Measurements from ENCODE around the gene BRIP1. TPM values are rescaled to one million over a fixed set of nuclear protein-coding genes. Genes with fewer than 3 reads are reported as not detected.
A peak's percentile ranks its signal among the peaks of the same experiment; 100 is the strongest.
"Not testable (repeated sequence)": the region's sequence is repeated elsewhere in the genome, so short reads cannot be mapped to it uniquely, and the experiment has no call there.

Gene BRIP1
- total RNA-seq, 1 donor from 2014 or later = 17.2 TPM

DNA sequence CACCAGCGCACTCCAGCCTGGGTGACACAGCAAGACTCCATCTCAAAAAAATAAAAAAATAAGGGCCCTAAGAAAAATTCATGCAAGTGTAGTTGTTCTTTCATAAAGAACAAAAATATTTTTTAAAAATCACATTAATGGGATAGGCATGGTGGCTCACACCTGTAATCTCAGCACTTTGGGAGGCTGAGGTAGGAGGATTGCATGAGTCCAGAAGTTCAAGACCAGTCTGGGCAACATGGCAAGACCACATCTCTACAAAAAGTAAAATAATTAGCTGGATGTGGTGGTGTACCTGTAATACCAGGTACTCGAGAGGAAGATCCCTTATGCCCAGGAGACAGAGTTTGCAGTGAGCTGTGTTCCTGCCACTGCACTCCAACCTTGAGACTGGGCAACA lies 15.2 kb upstream of the BRIP1 start:
- no peak for DNase-seq
- H3K4me1 Mint-ChIP-seq = no peaks in the 10 kb centered on the region
- H3K36me3 Mint-ChIP-seq (ENCODE audit: low read depth) = peaks cover 15% of the 10 kb centered on the region
- no peaks in the 10 kb centered on the region for H3K27me3 Mint-ChIP-seq
- no peak overlapping the region for H3K27ac Mint-ChIP-seq
- H3K9me3 Mint-ChIP-seq = no peaks in the 10 kb centered on the region
- intact Hi-C loops (cut with micrococcal nuclease) = no loop called here
- no peak overlapping the region for H3K4me3 Mint-ChIP-seq

DNA sequence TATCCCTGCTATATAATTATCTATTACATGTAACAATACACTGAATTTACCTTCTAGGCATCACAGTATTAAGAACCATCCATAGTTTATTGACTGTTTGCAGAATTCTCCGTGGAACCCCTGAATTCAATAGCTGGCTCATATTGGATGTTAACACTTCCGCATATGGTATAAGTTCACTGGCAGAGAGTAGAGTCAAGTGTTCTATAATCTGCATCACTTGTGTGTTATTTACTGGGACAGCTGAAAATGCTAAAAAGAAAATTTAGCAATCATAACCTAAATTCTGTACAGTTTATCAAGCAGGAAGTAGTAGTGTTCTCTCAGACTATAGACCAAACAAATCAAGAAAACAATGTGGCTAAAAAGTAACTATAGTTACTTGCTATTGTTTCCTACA lies 14.5 kb upstream of the BRIP1 start:
- Mint-ChIP-seq H3K9me3 (no peaks in the 10 kb centered on the region), H3K27ac (no peak overlapping the region), H3K36me3 (ENCODE audit: low read depth) (peaks cover 14% of the 10 kb centered on the region), H3K27me3 (no peaks in the 10 kb centered on the region), H3K4me1 (no peaks in the 10 kb centered on the region), H3K4me3 (no peak overlapping the region)
- DNase-seq = no peak
- intact Hi-C loops (cut with micrococcal nuclease) = no loop called here

DNA sequence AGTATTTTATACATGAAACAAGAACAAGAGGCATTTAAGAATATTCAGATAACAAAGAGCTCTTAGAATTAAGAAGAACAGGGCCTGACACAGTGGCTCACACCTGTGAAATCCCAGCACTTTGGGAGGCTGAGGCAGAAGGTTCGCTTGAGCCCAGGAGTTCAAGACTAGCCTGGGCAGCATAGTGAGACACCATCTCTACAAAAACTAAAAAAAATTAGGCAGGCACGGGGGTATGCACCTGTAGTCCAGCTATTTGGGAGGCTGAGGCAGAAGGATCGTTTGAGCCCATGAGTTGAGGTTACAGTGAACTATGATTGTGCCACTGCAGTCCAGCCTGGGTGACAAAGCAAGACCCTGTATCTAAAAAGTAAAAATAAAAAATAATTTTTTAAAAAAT lies 12.5 kb upstream of the BRIP1 start:
- intact Hi-C loops (cut with micrococcal nuclease) = no loop called here
- Mint-ChIP-seq H3K36me3 (ENCODE audit: low read depth) (peaks cover 15% of the 10 kb centered on the region), H3K4me3 (no peak overlapping the region), H3K9me3 (no peaks in the 10 kb centered on the region), H3K27me3 (no peaks in the 10 kb centered on the region), H3K4me1 (no peaks in the 10 kb centered on the region), H3K27ac (no peak overlapping the region)
- no peak for DNase-seq

DNA sequence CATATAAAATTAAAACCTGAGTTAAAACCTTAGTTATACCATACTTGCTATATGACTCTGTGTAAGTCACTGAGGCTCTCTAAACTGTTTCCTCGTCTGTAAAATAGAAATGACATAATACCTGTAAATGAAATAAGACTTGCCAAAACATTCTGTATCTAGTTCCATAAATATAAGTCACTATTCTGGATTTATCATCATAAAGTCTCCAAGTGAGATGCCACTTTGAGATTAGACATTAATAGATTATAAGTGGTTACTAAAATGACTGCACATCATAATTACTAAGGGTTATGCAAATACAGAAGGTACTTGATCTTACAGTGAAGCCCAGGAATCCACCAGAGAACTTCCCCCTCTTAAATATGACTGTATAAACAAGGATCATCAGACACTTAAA lies 12.0 kb upstream of the BRIP1 start:
- DNase-seq = no peak
- H3K4me1 Mint-ChIP-seq = no peaks in the 10 kb centered on the region
- H3K36me3 Mint-ChIP-seq (ENCODE audit: low read depth) = peaks cover 13% of the 10 kb centered on the region
- no peak overlapping the region for H3K4me3 Mint-ChIP-seq
- H3K27me3 Mint-ChIP-seq = no peaks in the 10 kb centered on the region
- intact Hi-C loops (cut with micrococcal nuclease) = no loop called here
- no peak overlapping the region for H3K27ac Mint-ChIP-seq
- no peaks in the 10 kb centered on the region for H3K9me3 Mint-ChIP-seq

DNA sequence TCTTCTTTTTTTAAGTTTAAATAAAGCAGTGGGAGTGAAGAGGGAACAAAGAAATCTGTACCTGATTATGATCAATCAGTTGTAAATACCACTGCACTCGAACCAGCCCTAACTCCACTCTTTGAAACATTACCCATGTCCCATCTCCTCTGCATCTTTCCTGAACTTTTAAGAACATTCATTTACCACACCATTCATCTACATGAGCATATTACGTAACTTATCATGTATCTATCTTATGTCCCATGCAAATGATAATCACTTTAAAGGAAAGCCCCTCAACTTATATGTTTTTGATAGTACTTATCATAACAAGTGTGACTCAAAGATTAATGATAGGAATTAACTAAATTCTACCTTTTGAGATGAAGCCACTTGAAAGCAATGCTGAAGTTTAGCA lies 10.7 kb upstream of the BRIP1 start:
- H3K27ac Mint-ChIP-seq = no peak overlapping the region
- no peaks in the 10 kb centered on the region for H3K4me1 Mint-ChIP-seq
- DNase-seq = no peak
- no peaks in the 10 kb centered on the region for H3K27me3 Mint-ChIP-seq
- intact Hi-C loops (cut with micrococcal nuclease) = no loop called here
- H3K4me3 Mint-ChIP-seq = no peak overlapping the region
- no peaks in the 10 kb centered on the region for H3K9me3 Mint-ChIP-seq
- H3K36me3 Mint-ChIP-seq (ENCODE audit: low read depth) = peaks cover 18% of the 10 kb centered on the region

DNA sequence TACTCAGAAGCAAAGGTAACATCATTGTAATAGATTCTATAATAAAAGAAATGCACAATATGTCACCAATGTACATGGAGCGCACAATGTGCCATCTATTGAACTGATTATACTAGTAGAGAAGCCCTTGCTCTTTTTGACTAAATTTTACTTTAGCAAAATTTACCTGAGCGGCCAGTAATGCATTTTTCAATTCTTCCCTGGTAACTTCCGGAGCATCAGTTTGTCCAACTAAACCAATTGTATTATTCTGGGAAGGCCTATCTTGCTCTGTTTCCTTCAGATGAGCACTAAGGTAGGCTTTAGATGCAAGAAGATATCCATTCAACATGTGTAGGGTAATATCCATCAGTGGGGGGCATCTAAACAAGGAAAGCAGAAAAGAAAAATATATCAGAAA lies 8.8 kb upstream of the BRIP1 start:
- peak; percentile 16 for DNase-seq
- intact Hi-C loops (cut with micrococcal nuclease) = no loop called here
- Mint-ChIP-seq H3K27me3 (no peaks in the 10 kb centered on the region), H3K4me1 (no peaks in the 10 kb centered on the region), H3K36me3 (ENCODE audit: low read depth) (peaks cover 16% of the 10 kb centered on the region), H3K9me3 (no peaks in the 10 kb centered on the region), H3K4me3 (no peak overlapping the region), H3K27ac (no peak overlapping the region)

DNA sequence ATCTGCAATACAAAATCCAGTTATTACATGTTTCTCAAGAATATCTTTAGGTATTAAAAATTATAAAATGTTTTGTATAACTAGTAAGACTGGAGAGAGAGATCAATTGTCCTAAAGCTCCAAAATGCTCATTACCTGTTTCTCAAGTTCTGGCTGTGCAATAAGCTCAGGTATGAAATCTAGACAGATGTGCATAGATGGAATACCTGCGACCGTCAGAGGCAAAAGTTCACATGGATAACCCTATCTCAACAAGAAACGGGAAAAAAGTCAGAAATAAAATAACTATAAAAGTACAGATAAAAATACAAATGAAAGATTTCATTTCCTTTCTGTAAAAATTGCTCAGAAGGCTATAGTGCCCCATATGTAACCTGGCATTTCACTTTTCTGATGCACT lies 5.8 kb upstream of the BRIP1 start:
- DNase-seq = no peak
- intact Hi-C loops (cut with micrococcal nuclease) = no loop called here
- H3K36me3 Mint-ChIP-seq (ENCODE audit: low read depth) = peaks cover 18% of the 10 kb centered on the region
- peaks cover 3% of the 10 kb centered on the region for H3K4me1 Mint-ChIP-seq
- no peaks in the 10 kb centered on the region for H3K27me3 Mint-ChIP-seq
- no peak overlapping the region for H3K4me3 Mint-ChIP-seq
- no peak overlapping the region for H3K27ac Mint-ChIP-seq
- no peaks in the 10 kb centered on the region for H3K9me3 Mint-ChIP-seq

DNA sequence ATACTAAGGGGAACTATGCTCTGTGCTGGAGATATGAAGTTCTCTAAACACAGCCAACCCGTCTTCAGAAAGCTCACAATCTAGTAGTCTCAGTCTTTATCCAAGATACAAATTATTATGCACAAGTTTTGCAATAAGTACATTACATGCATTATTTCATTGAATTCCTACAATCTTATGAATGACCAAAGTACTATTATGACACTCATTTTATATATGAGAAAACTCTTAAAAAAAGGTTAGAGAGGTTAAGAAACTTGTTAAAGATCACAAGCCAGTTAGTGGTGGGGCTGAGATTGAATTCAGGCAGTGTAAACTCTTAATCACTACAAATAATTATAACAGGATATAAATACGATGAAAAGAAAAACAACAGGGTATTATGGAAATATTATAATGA lies 4.7 kb upstream of the BRIP1 start:
- no peak for DNase-seq
- H3K27me3 Mint-ChIP-seq = no peaks in the 10 kb centered on the region
- H3K4me3 Mint-ChIP-seq = no peak overlapping the region
- no peaks in the 10 kb centered on the region for H3K9me3 Mint-ChIP-seq
- H3K4me1 Mint-ChIP-seq = peaks cover 11% of the 10 kb centered on the region
- intact Hi-C loops (cut with micrococcal nuclease) = no loop called here
- peaks cover 17% of the 10 kb centered on the region for H3K36me3 Mint-ChIP-seq (ENCODE audit: low read depth)
- H3K27ac Mint-ChIP-seq = no peak overlapping the region

DNA sequence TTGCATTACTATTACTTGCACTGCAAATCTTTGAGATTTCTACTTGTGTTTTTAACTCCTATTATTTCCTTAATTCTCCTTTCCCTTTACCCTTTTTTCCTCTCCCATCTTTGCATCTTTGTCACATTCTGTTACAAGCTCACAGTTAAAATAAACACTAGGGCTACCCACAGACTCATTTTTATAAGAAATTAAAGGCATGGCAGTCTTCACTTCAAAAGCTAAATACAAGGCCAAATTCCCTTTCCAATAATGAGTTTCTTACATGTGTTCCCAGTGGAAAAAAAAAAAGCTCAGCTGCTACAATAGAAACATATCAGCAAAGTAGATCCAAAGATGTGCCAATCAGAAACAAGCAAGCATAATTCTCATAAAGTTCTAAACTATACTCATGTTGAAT lies 3.7 kb upstream of the BRIP1 start:
- Mint-ChIP-seq H3K4me3 (no peak overlapping the region), H3K9me3 (no peaks in the 10 kb centered on the region), H3K36me3 (ENCODE audit: low read depth) (peaks cover 17% of the 10 kb centered on the region), H3K27me3 (no peaks in the 10 kb centered on the region), H3K4me1 (peaks cover 22% of the 10 kb centered on the region), H3K27ac (no peak overlapping the region)
- DNase-seq = no peak
- intact Hi-C loops (cut with micrococcal nuclease) = no loop called here

DNA sequence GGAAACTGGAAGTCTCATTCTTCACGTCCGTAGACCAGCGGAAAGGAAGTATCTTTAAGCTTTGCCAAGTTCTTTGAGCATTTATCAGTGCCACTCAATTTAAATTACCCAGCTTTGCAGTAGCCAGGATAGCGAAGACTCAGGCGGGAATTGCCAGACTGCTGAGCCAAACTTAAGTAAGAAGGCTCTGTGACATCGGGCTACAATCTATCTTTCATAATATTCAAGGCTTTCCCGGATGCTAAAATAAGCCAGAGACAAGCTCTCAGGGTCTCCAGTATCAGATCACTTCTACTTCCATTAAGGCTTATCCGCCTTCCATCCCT lies 436 bp upstream of the BRIP1 start:
- Mint-ChIP-seq H3K36me3 (ENCODE audit: low read depth) (peaks cover 15% of the 10 kb centered on the region), H3K27me3 (no peaks in the 10 kb centered on the region), H3K9me3 (no peaks in the 10 kb centered on the region), H3K27ac (peak overlapping the region; percentile 98), H3K4me3 (peak overlapping the region; percentile 98), H3K4me1 (peaks cover 38% of the 10 kb centered on the region)
- no peak for DNase-seq
- intact Hi-C loops (cut with micrococcal nuclease) = loop anchor here (1.0 kb wide), 2 partner anchors 65 to 202 kb away; partner anchors contain the start of gene MED13

DNA sequence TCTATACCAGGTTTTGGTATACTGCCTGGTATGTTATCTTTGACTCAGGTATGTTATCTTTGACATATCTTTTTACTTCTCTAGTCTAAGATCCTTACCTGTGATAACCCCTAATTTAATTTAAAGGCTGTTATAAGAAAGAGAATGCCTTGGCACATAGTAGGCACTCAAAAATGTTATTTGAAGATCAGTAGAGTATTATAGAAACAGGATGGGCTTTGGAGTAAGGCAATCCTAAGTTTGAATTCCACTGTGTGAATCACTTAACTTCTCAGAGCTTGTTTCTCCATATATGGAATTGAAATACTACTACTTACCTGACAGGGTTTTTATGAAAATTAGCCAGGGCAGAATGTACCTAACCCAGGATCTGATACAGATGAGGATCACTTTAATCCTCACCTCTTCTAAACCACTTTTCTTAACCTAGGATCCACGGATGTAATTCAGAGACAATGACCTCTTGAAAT lies 1.2 kb downstream of the BRIP1 start:
- H3K36me3 Mint-ChIP-seq (ENCODE audit: low read depth) = peaks cover 12% of the 10 kb centered on the region
- H3K27me3 Mint-ChIP-seq = no peaks in the 10 kb centered on the region

DNA sequence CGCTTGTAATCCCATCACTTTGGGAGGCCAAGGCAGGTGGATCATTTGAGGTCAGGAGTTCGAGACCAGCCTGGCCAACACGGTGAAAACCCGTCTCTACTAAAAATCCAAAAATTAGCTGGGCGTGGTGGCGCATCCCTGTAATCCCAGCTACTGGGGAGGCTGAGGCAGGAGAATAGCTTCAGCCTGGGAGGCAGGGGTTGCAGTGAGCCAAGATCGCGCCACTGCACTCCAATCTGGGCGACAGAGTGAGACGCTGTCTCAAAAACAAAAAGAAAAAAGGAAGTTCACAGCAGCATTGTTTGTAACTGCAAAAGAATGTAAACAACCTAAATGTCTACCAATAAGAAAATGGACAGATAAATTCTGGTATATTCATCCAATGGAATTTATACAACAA lies 2.9 kb downstream of the BRIP1 start:
- DNase-seq; H3K27me3 Mint-ChIP-seq; intact Hi-C loops (cut with micrococcal nuclease); H3K9me3 Mint-ChIP-seq; H3K27ac Mint-ChIP-seq; H3K4me3 Mint-ChIP-seq: not testable (repeated sequence)
- H3K36me3 Mint-ChIP-seq (ENCODE audit: low read depth) = peaks cover 16% of the 10 kb centered on the region
- peaks cover 43% of the 10 kb centered on the region for H3K4me1 Mint-ChIP-seq

More for the DNA sequence above, 1.2 kb downstream of the BRIP1 start:
- intact Hi-C loops (cut with micrococcal nuclease) = no loop called here
- no peak for DNase-seq
- Mint-ChIP-seq H3K9me3 (no peaks in the 10 kb centered on the region), H3K4me3 (peak overlapping the region; percentile 98), H3K27ac (peak overlapping the region; percentile 98), H3K4me1 (peaks cover 38% of the 10 kb centered on the region)

DNA sequence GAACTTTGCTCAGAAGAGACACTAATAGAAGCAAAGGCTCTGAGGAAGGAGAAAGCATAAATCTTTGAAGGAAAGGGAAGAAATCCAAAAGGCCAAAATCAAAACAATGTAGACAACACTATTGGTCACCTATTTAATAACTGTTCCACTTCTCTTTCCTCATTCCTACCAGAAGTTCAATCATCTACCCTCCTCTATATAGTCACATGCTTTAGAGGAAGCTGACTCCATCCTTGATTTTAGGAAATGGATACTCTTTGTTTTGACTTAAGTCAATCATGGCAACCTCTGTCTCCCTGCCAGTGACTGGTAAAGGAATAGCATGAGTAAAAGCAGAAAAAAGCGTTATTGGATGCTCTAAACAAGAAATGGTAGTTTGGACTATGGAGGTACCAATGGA lies 7.3 kb downstream of the BRIP1 start:
- H3K27me3 Mint-ChIP-seq = no peaks in the 10 kb centered on the region
- H3K4me3 Mint-ChIP-seq = no peak overlapping the region

DNA sequence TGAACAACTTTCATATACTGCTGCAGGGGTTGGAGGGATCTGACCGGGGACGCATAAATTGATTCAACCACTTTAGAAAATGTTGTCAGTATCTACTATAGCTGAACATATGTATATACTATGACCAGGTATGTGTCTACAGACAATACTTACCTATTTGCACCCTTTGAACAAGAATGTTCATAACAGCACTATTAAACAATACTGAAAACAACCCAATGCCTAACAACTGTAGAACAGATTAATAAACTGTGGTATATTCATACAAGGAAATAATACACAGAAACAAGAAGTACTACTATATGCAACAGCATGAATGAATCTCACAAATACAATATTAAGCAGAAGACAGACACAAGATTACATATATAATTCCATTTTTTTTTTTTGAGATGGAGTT lies 10.5 kb downstream of the BRIP1 start:
- peaks cover 35% of the 10 kb centered on the region for H3K36me3 Mint-ChIP-seq (ENCODE audit: low read depth)
- H3K27me3 Mint-ChIP-seq = no peaks in the 10 kb centered on the region
- intact Hi-C loops (cut with micrococcal nuclease) = no loop called here
- H3K9me3 Mint-ChIP-seq = no peaks in the 10 kb centered on the region
- H3K4me1 Mint-ChIP-seq = peaks cover 15% of the 10 kb centered on the region
- H3K4me3 Mint-ChIP-seq = no peak overlapping the region
- no peak overlapping the region for H3K27ac Mint-ChIP-seq
- DNase-seq = no peak

More for the DNA sequence above, 7.3 kb downstream of the BRIP1 start:
- Mint-ChIP-seq H3K4me1 (peaks cover 21% of the 10 kb centered on the region), H3K27ac (no peak overlapping the region), H3K36me3 (ENCODE audit: low read depth) (peaks cover 36% of the 10 kb centered on the region), H3K9me3 (no peaks in the 10 kb centered on the region)
- intact Hi-C loops (cut with micrococcal nuclease) = no loop called here
- no peak for DNase-seq

DNA sequence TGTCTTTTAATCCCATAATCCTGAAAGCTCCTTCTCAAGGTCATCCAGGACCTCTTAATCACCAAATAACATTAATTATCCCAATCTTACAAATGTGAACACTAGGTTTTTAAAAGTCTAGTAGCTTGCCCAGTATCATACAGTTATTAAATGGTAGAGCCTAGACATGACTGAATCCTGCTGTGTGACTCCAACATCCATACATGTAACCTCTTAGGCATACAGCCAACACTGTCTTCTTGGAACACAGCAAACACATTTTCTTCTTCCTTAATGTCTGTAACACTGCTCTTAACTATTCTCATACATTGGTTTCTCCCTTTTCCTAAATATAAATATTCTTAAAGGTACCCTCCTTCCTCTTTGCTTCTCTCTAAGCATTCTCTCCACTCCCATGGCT lies 13.7 kb downstream of the BRIP1 start:
- Mint-ChIP-seq H3K4me1 (peaks cover 7% of the 10 kb centered on the region), H3K36me3 (ENCODE audit: low read depth) (peaks cover 35% of the 10 kb centered on the region), H3K9me3 (no peaks in the 10 kb centered on the region), H3K4me3 (no peak overlapping the region), H3K27ac (no peak overlapping the region), H3K27me3 (no peaks in the 10 kb centered on the region)
- intact Hi-C loops (cut with micrococcal nuclease) = no loop called here
- no peak for DNase-seq

All from activated CD4-positive, alpha-beta T cell treated with anti-CD3 and anti-CD28 coated beads, Interleukin-2, amount 10 ng/mL, durations not matched to agents 24 days and 14 days (primary cell).